Suprapubic skin (tissue), 4 donors: ENCODE data around the gene C2CD5.

ENCODE experiments used
- POLR2A ChIP-seq, 2 donors: fragments of 450-650 bp; IDR thresholded peaks; one replicate each; pipeline ENCODE4 v1.6.1; 2017; ENCODE audit warnings: antibody characterized with exemption in 2 of 2, mild to moderate bottlenecking in 2 of 2, moderate library complexity in 2 of 2
- POLR2AphosphoS5 ChIP-seq, 3 donors: sonication (generic); formaldehyde crosslinking; IDR thresholded peaks; one replicate each; pipeline ENCODE4 v1.6.1; 2017; ENCODE audit warnings: antibody characterized with exemption in 3 of 3
- TF ChIP-seq, protein P1 (sequence below), 2 donors: fragments of 200-600 bp in 1 of 2; fragments of 450-650 bp in 1 of 2; sonication (generic) in 1 of 2; IDR thresholded peaks; one replicate each; pipeline ENCODE4 v1.5.1; 2016 to 2019; ENCODE audit warnings: antibody characterized with exemption in 2 of 2, mild to moderate bottlenecking in 1 of 2, moderate library complexity in 1 of 2

DNA sequence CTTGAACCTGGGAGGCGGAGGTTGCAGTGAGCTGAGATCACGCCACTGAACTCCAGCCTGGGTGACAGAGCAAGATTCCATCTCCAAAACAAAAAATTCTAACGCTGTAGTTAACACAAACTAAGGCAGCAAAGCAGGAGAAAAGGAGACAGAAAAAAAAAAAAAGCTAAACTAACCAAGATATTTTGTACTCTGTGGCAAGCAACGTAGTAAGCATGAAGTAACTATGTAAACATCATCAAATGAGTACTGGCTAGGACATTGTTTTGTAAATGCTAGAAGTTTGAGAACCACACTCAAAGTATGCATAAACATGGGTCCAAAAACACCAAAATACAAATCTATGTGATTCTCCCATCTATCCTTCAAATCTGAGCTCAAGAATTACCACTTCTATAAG lies 44.2 kb downstream of the C2CD5 start:
- TF ChIP-seq, protein P1, sequence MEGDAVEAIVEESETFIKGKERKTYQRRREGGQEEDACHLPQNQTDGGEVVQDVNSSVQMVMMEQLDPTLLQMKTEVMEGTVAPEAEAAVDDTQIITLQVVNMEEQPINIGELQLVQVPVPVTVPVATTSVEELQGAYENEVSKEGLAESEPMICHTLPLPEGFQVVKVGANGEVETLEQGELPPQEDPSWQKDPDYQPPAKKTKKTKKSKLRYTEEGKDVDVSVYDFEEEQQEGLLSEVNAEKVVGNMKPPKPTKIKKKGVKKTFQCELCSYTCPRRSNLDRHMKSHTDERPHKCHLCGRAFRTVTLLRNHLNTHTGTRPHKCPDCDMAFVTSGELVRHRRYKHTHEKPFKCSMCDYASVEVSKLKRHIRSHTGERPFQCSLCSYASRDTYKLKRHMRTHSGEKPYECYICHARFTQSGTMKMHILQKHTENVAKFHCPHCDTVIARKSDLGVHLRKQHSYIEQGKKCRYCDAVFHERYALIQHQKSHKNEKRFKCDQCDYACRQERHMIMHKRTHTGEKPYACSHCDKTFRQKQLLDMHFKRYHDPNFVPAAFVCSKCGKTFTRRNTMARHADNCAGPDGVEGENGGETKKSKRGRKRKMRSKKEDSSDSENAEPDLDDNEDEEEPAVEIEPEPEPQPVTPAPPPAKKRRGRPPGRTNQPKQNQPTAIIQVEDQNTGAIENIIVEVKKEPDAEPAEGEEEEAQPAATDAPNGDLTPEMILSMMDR (IDR thresholded peaks at IDR 0.05), result no peak
- TF ChIP-seq POLR2A (IDR thresholded peaks at IDR 0.05) (no peak), POLR2AphosphoS5 (IDR thresholded peaks at IDR 0.05) (no peak)
